ENCODE measurements around the gene ADGRV1.

Gene ADGRV1

GRCh38 chr5:91089758-91090157 lies 531.2 kb downstream of the ADGRV1 start:
- no peak overlapping the region for H3K4me3 ChIP-seq (ENCODE audit: low read depth, low read length)
- H3K36me3 ChIP-seq (ENCODE audit: control insufficient read depth, insufficient read depth, low read length): no peaks in the 10 kb centered on the region
- no peaks in the 10 kb centered on the region for H3K9me3 ChIP-seq (ENCODE audit: control insufficient read depth, insufficient read depth, low read length)
- peaks cover 10% of the 10 kb centered on the region for H3K4me1 ChIP-seq (ENCODE audit: control insufficient read depth, insufficient read depth, low read length)
- no peak overlapping the region for H3K9ac ChIP-seq (ENCODE audit: low read depth, low read length)
- no peaks in the 10 kb centered on the region for H3K27me3 ChIP-seq (ENCODE audit: control insufficient read depth, insufficient read depth, low read length)

- no peaks in the 10 kb centered on the region for H3K9me3 ChIP-seq (ENCODE audit: control insufficient read depth, insufficient read depth, low read length)
- peaks cover 10% of the 10 kb centered on the region for H3K4me1 ChIP-seq (ENCODE audit: control insufficient read depth, insufficient read depth, low read length)
- H3K4me3 ChIP-seq (ENCODE audit: low read depth, low read length): no peak overlapping the region
- no peaks in the 10 kb centered on the region for H3K36me3 ChIP-seq (ENCODE audit: control insufficient read depth, insufficient read depth, low read length)
- H3K27me3 ChIP-seq (ENCODE audit: control insufficient read depth, insufficient read depth, low read length): no peaks in the 10 kb centered on the region
- no peak overlapping the region for H3K9ac ChIP-seq (ENCODE audit: low read depth, low read length)
Observed at GRCh38 chr5:91090995-91091394, 532.4 kb downstream of the ADGRV1 start.

DNA sequence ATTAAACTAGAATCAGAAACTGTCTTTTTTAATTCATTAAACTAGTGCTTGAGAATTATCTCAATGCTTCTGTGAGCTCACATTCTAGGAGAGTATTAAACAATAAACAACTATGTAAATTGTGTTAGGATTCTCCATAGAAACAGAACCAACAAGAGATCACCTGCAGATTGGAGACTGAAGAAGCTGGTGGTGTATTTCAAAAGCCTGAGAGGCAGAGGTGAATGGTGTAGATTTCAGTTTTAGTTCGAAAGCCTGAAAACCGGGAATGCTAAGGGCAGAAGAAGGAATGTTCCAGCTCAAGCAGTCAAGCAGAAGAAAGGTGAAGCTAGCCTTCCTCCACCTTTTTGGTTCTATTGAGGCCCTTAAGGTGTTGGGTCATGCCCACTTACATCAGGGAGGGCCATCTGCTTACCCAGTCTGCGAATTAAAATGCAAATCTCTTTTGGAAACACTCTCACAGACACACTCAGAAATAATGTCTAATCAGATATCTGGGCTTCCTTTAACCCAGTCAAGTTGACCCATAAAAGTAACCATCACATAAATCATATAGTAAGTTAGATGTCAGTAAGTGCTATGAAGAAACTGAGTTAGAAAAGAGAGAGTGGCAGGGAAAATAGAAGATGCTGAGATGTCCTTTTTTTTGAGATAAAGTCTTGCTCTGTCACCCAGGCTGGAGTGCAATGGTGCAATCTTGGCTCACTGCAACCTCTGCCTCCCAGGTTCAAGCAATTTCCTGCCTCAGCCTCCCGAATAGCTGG lies 533.1 kb downstream of the ADGRV1 start:
- Histone ChIP-seq H3K4me3 (ENCODE audit: low read depth, low read length) (no peak overlapping the region), H3K9ac (ENCODE audit: low read depth, low read length) (no peak overlapping the region), H3K9me3 (ENCODE audit: control insufficient read depth, insufficient read depth, low read length) (no peaks in the 10 kb centered on the region), H3K36me3 (ENCODE audit: control insufficient read depth, insufficient read depth, low read length) (no peaks in the 10 kb centered on the region), H3K4me1 (ENCODE audit: control insufficient read depth, insufficient read depth, low read length) (peaks cover 15% of the 10 kb centered on the region), H3K27me3 (ENCODE audit: control insufficient read depth, insufficient read depth, low read length) (no peaks in the 10 kb centered on the region)

DNA sequence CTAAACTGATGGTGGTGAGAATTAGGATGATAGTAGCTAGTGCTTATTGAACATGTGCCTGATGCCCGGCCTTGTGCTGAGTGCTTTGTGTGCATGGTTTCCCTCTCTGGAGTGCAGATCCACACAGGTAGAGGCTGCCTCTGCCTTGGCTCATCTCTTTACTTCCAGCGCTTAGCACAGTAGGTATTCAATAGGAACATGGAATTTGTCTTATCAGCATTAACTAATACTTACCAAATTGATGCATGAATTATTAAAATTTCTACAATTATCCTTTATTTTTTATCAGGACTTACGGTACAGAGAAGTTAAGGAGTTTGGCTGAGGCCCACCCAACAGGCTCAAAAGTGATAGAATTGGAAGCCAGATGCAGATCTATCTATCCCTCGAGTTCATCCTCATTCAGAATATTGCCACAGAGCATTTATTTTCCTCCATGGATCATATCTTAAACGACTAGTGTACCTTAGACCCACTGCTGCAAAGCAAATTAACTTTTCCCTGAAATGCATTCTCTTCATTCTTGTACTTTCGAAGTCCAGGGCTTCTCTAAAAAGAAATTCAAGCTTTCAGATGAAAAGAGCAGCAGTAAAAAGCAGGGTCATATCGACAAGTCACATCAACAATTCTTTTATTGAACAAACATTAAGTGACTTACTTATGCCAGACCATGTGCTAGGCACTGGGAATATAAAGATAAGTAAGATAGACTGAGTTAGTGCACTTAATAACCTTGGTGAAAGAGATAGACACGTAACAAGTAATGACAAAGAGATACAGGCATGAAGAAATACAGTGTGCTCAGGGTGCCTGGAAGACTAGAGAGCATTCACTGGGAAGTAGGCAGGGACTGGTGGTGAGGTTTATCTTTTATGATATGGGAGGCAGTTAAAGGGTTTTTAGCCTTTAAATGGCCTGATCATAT lies 534.5 kb downstream of the ADGRV1 start:
- Histone ChIP-seq H3K9ac (ENCODE audit: low read depth, low read length) (no peak overlapping the region), H3K4me3 (ENCODE audit: low read depth, low read length) (no peak overlapping the region)

DNA sequence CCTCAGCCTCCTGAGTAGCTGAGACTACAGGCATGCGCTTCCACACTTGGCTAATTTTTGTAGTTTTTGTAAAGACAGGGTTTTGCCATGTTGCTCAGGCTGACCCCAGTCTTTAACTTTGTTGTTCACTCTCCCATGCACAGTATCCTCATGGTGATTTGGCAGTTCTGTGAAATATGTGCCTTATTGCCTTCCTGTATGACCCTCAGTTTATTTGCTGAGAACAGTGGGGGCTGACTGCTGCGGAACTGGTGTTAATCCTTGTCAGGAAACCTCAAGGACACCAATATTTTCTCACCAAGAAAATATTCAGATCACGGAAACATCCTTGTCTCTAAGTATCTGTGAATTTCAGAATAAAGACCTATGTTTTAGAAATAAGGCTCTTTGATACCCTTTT lies 536.7 kb downstream of the ADGRV1 start:
- Histone ChIP-seq H3K27me3 (ENCODE audit: control insufficient read depth, insufficient read depth, low read length) (no peaks in the 10 kb centered on the region), H3K9me3 (ENCODE audit: control insufficient read depth, insufficient read depth, low read length) (no peaks in the 10 kb centered on the region), H3K4me3 (ENCODE audit: low read depth, low read length) (no peak overlapping the region), H3K4me1 (ENCODE audit: control insufficient read depth, insufficient read depth, low read length) (peaks cover 19% of the 10 kb centered on the region), H3K36me3 (ENCODE audit: control insufficient read depth, insufficient read depth, low read length) (no peaks in the 10 kb centered on the region), H3K9ac (ENCODE audit: low read depth, low read length) (no peak overlapping the region)

More for the DNA sequence above, 534.5 kb downstream of the ADGRV1 start:
- H3K27me3 ChIP-seq (ENCODE audit: control insufficient read depth, insufficient read depth, low read length): no peaks in the 10 kb centered on the region
- H3K36me3 ChIP-seq (ENCODE audit: control insufficient read depth, insufficient read depth, low read length): no peaks in the 10 kb centered on the region
- peaks cover 19% of the 10 kb centered on the region for H3K4me1 ChIP-seq (ENCODE audit: control insufficient read depth, insufficient read depth, low read length)
- H3K9me3 ChIP-seq (ENCODE audit: control insufficient read depth, insufficient read depth, low read length): no peaks in the 10 kb centered on the region

DNA sequence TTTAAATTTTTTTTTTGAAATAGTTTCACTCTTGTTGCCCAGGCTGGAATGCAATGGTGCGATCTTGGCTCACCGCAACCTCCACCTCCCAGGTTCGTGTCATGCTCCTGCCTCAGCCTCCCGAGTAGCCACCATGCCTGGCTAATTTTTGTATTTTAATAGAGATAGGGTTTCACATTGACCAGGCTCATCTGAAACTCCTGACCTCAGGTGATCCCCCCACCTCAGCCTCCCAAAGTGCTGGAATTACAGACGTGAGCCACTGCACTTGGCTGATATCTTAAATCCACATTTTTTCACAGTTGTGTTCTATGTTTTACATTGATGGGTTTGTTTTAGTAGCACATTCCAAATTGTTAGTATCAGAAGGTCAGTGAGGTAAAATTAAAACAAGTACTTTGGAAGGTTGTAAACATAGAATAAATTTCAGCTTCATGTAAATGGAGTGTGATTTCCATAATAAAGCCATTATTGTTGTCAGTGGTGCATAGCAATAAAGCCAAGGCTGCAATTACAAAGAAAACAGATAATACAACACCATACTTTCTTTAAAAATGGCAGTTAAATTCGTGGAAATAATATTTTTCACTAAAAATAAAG lies 537.3 kb downstream of the ADGRV1 start:
- Histone ChIP-seq H3K27me3 (ENCODE audit: control insufficient read depth, insufficient read depth, low read length) (no peaks in the 10 kb centered on the region), H3K9ac (ENCODE audit: low read depth, low read length) (no peak overlapping the region), H3K4me1 (ENCODE audit: control insufficient read depth, insufficient read depth, low read length) (peaks cover 14% of the 10 kb centered on the region), H3K9me3 (ENCODE audit: control insufficient read depth, insufficient read depth, low read length) (no peaks in the 10 kb centered on the region), H3K4me3 (ENCODE audit: low read depth, low read length) (no peak overlapping the region), H3K36me3 (ENCODE audit: control insufficient read depth, insufficient read depth, low read length) (no peaks in the 10 kb centered on the region)

DNA sequence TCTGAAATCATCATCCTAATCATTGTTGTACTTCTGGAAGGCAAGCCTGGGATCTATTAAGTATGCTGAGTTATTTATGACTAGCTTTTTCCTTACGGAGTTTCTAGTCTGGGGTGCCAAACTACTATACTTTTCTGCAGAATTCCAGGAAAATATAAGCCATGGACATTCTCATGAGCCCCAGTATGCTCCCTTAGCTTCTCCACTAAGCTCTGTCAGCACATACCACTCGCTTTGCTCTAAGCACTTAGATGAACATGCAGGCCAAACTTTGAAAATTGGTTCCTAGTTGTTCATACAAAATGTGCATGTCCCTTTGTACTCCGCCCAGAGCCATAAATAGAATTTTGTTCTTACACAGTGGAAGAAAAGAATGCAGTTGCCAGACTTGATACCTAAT lies 539.9 kb downstream of the ADGRV1 start:
- Histone ChIP-seq H3K9ac (ENCODE audit: low read depth, low read length) (no peak overlapping the region), H3K4me1 (ENCODE audit: control insufficient read depth, insufficient read depth, low read length) (peaks cover 10% of the 10 kb centered on the region), H3K36me3 (ENCODE audit: control insufficient read depth, insufficient read depth, low read length) (no peaks in the 10 kb centered on the region), H3K9me3 (ENCODE audit: control insufficient read depth, insufficient read depth, low read length) (no peaks in the 10 kb centered on the region), H3K27me3 (ENCODE audit: control insufficient read depth, insufficient read depth, low read length) (no peaks in the 10 kb centered on the region), H3K4me3 (ENCODE audit: low read depth, low read length) (no peak overlapping the region)

GRCh38 chr5:91101600-91102379 lies 543.2 kb downstream of the ADGRV1 start:
- no peaks in the 10 kb centered on the region for H3K9me3 ChIP-seq (ENCODE audit: control insufficient read depth, insufficient read depth, low read length)
- peaks cover 4% of the 10 kb centered on the region for H3K4me1 ChIP-seq (ENCODE audit: control insufficient read depth, insufficient read depth, low read length)
- no peaks in the 10 kb centered on the region for H3K27me3 ChIP-seq (ENCODE audit: control insufficient read depth, insufficient read depth, low read length)
- H3K4me3 ChIP-seq (ENCODE audit: low read depth, low read length): no peak overlapping the region
- no peak overlapping the region for H3K9ac ChIP-seq (ENCODE audit: low read depth, low read length)
- H3K36me3 ChIP-seq (ENCODE audit: control insufficient read depth, insufficient read depth, low read length): no peaks in the 10 kb centered on the region

- peaks cover 5% of the 10 kb centered on the region for H3K4me1 ChIP-seq (ENCODE audit: control insufficient read depth, insufficient read depth, low read length)
- no peak overlapping the region for H3K4me3 ChIP-seq (ENCODE audit: low read depth, low read length)
- no peaks in the 10 kb centered on the region for H3K27me3 ChIP-seq (ENCODE audit: control insufficient read depth, insufficient read depth, low read length)
- no peaks in the 10 kb centered on the region for H3K9me3 ChIP-seq (ENCODE audit: control insufficient read depth, insufficient read depth, low read length)
- no peak overlapping the region for H3K9ac ChIP-seq (ENCODE audit: low read depth, low read length)
- H3K36me3 ChIP-seq (ENCODE audit: control insufficient read depth, insufficient read depth, low read length): no peaks in the 10 kb centered on the region
Observed at GRCh38 chr5:91103353-91104061, 544.9 kb downstream of the ADGRV1 start.

DNA sequence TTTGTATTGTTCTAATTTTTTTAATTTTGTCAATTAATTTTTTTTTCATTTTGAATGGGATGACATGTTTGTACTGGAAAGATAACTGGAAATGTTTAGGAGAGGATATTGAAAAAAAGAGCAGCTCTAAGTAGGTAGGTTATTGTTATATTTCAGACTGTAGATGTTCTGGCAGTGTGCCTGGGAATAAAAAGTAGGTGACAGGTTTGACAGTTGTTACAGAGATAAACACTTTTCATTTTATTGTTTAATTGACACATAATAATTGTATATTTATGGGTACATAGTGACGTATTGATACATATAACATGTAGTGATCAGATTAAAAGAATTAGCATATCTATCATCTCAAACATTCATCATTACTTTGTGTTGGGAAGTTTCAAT lies 545.5 kb downstream of the ADGRV1 start:
- Histone ChIP-seq H3K4me3 (ENCODE audit: low read depth, low read length) (no peak overlapping the region), H3K27me3 (ENCODE audit: control insufficient read depth, insufficient read depth, low read length) (no peaks in the 10 kb centered on the region), H3K4me1 (ENCODE audit: control insufficient read depth, insufficient read depth, low read length) (peaks cover 5% of the 10 kb centered on the region), H3K9me3 (ENCODE audit: control insufficient read depth, insufficient read depth, low read length) (no peaks in the 10 kb centered on the region), H3K9ac (ENCODE audit: low read depth, low read length) (no peak overlapping the region), H3K36me3 (ENCODE audit: control insufficient read depth, insufficient read depth, low read length) (no peaks in the 10 kb centered on the region)

All from iPS-15b (cell line).